MCF 10A (cell line): ENCODE measurements around the gene RERG. TPM values are rescaled to one million over a fixed set of nuclear protein-coding genes. Genes with fewer than 3 reads are reported as not detected.
A peak's percentile ranks its signal among the peaks of the same experiment; 100 is the strongest.

Experiments used
- BruUV-seq: library from RNA; stranded (reverse); fragments of 400-500 nt; replicated peaks from 2 replicates; lab custom pipeline; 2021; lab: Mats Ljungman, UMichigan
- CTCF ChIA-PET: fragments of 300-600 bp; sonication (Branson Sonifier 250); formaldehyde crosslinking; extraction: SDS; loops from one replicate; lab custom pipeline; 2021; ENCODE audit warnings: antibody characterized with exemption, inconsistent platforms; lab: Yijun Ruan, JAX
- POLR2A ChIA-PET: fragments of 300-600, 350-650 bp; sonication (Branson Sonifier 250); formaldehyde crosslinking; extraction: SDS; loops from one replicate; lab custom pipeline; 2020; ENCODE audit warnings: antibody characterized with exemption, inconsistent platforms; lab: Yijun Ruan, JAX
- DNase-seq: peaks from one replicate; pipeline ENCODE4 v3.0.0-alpha.2; 2018; ENCODE audit not compliant: unreplicated experiment
- H3K27ac Mint-ChIP-seq: one replicate; pipeline ENCODE4 v1.8.0; 2022; ENCODE audit warnings: mild to moderate bottlenecking, low read depth, mixed read lengths; ENCODE audit not compliant: unreplicated experiment
- H3K27me3 Mint-ChIP-seq: one replicate; pipeline ENCODE4 v1.8.0; 2022; ENCODE audit warnings: mixed read lengths; ENCODE audit not compliant: insufficient read depth, unreplicated experiment
- H3K36me3 Mint-ChIP-seq: one replicate; pipeline ENCODE4 v1.8.0; 2022; ENCODE audit warnings: mild to moderate bottlenecking, moderate library complexity, mixed read lengths; ENCODE audit not compliant: insufficient read depth, unreplicated experiment
- H3K4me1 Mint-ChIP-seq: one replicate; pipeline ENCODE4 v1.8.0; 2022; ENCODE audit warnings: mixed read lengths; ENCODE audit not compliant: insufficient read depth, unreplicated experiment
- H3K4me3 Mint-ChIP-seq: one replicate; pipeline ENCODE4 v1.8.0; 2022; ENCODE audit warnings: mild to moderate bottlenecking, moderate library complexity, mixed read lengths; ENCODE audit not compliant: unreplicated experiment
- H3K9me3 Mint-ChIP-seq: one replicate; pipeline ENCODE4 v1.8.0; 2022; ENCODE audit warnings: mixed read lengths; ENCODE audit not compliant: unreplicated experiment
- CTCF ChIP-seq: fragments of 200-600 bp; IDR thresholded peaks from one replicate; pipeline ENCODE4 v1.8.0; 2022; ENCODE audit warnings: antibody characterized with exemption, mild to moderate bottlenecking; ENCODE audit not compliant: unreplicated experiment
- intact Hi-C: fragments of 100-400 bp; cut with micrococcal nuclease; formaldehyde crosslinking; loops from 2 replicates; pipeline ENCODE4 v1.14.1; 2022
- total RNA-seq: library from RNA; stranded (reverse); gene quantifications from 2 replicates; pipeline ENCODE4 v1.2.3, GENCODE V29; 2022

The RERG gene
- total RNA-seq, 1 experiment from 2014 or later = 16.5 TPM

- CTCF ChIA-PET = interaction anchor here (0.6 to 1.6 kb wide), 4 partner anchors 15 to 106 kb away, joined by 3 to 6 read pairs (median 4); partner anchors contain the start of gene RERG
Measured at GRCh38 chr12:15171012-15171655, 50.1 kb downstream of the RERG start.

DNA sequence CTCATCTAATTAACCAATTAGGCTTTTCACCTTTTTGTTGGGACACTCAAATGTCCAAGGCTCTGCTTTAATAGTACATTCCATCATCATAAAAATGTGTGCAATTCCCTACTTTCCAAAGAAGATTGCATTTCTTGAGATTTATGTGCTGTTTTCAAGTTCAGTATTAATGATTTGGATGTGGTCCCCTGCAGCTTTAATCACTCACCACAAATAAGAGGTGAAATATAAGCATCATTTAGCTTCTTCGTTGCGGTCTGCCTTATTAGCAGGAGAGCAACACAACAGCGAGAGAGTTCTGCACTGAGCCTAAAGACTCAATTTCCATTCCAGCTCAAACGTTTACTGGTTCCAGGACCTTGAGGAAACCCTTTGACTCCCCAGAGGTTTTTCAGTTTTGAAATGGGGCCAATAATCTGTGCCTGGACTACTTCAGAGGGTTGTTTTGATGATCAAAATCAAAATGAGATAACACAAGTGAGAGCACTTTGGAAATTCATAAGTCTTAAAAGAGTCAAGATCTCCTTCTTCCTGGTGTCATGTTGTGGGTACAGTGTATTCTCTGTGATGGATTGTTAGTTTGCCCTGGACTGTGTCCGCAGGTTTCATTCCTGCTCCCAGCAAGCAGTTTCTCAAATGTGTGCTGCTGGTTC is 53.1 kb downstream of the RERG start:
- BruUV-seq = no TSS peak
- no peak overlapping the region for H3K4me3 Mint-ChIP-seq
- peaks cover 5% of the 10 kb centered on the region for H3K36me3 Mint-ChIP-seq
- H3K4me1 Mint-ChIP-seq = peaks cover 27% of the 10 kb centered on the region
- POLR2A ChIA-PET = interaction anchor here (1.2 kb wide), 1 partner anchor 26 kb away, joined by 3 read pairs; no protein-coding TSS in a partner anchor
- peak overlapping the region; percentile 19 for H3K27ac Mint-ChIP-seq
- DNase-seq = no peak
- H3K9me3 Mint-ChIP-seq = no peaks in the 10 kb centered on the region
- TF ChIP-seq CTCF = no peak
- H3K27me3 Mint-ChIP-seq = no peaks in the 10 kb centered on the region
- CTCF ChIA-PET = no interaction called here
- intact Hi-C loops = no loop called here

More at GRCh38 chr12:15171012-15171655, 50.1 kb downstream of the RERG start:
- Mint-ChIP-seq H3K27me3 (no peaks in the 10 kb centered on the region), H3K36me3 (peaks cover 5% of the 10 kb centered on the region), H3K4me3 (no peak overlapping the region), H3K9me3 (no peaks in the 10 kb centered on the region), H3K27ac (no peak overlapping the region), H3K4me1 (peaks cover 11% of the 10 kb centered on the region)
- TF ChIP-seq CTCF = no peak
- no peak for DNase-seq
- no TSS peak for BruUV-seq
- POLR2A ChIA-PET = no interaction called here
- intact Hi-C loops = no loop called here

GRCh38 chr12:15165012-15165659 is 56.1 kb downstream of the RERG start:
- no peaks in the 10 kb centered on the region for H3K9me3 Mint-ChIP-seq
- H3K4me3 Mint-ChIP-seq = peak overlapping the region; percentile 30
- ChIA-PET CTCF (interaction anchor here (0.6 to 2.1 kb wide), 8 partner anchors 12 to 637 kb away, joined by 3 to 11 read pairs (median 3); partner anchors contain the start of gene RERG), POLR2A (interaction anchor here (0.7 to 1.7 kb wide), 4 partner anchors 9 to 41 kb away, joined by 3 to 8 read pairs (median 3); no protein-coding TSS in a partner anchor)
- H3K27ac Mint-ChIP-seq = peak overlapping the region; percentile 72
- no peaks in the 10 kb centered on the region for H3K27me3 Mint-ChIP-seq
- BruUV-seq = no TSS peak
- peaks cover 34% of the 10 kb centered on the region for H3K4me1 Mint-ChIP-seq
- DNase-seq = peak; percentile 56
- H3K36me3 Mint-ChIP-seq = peaks cover 5% of the 10 kb centered on the region
- intact Hi-C loops = no loop called here
- no peak for TF ChIP-seq CTCF
